Liver (tissue), 3 donors: ENCODE data around the gene ZFYVE19.

Experiments used
- CTCF ChIP-seq: fragments of 150-350 bp; IDR thresholded peaks from 2 replicates; pipeline ENCODE4 v1.5.1; 2017; ENCODE audit warnings: improper control_type of control experiment, low read depth, low read length; ENCODE audit not compliant: missing input control
- EGR1 ChIP-seq, 2 donors: IDR thresholded peaks; 2 replicates each; pipeline ENCODE4 v1.6.1; 2016 to 2018; ENCODE audit warnings: antibody characterized with exemption in 2 of 2, low read depth in 2 of 2
- FOXA1 ChIP-seq: IDR thresholded peaks from 2 replicates; pipeline ENCODE4 v1.6.1; 2016; ENCODE audit warnings: antibody characterized with exemption
- JUND ChIP-seq, 2 donors: IDR thresholded peaks; 2 replicates each; pipeline ENCODE4 v1.6.1; 2016; ENCODE audit warnings: antibody characterized with exemption in 2 of 2
- MAX ChIP-seq: IDR thresholded peaks from 2 replicates; pipeline ENCODE4 v1.6.1; 2016; ENCODE audit warnings: antibody characterized with exemption
- REST ChIP-seq: IDR thresholded peaks from 2 replicates; pipeline ENCODE4 v1.6.1; 2016; ENCODE audit warnings: antibody characterized with exemption, mild to moderate bottlenecking
- SP1 ChIP-seq: IDR thresholded peaks from 2 replicates; pipeline ENCODE4 v1.6.1; 2018; ENCODE audit warnings: antibody characterized with exemption, mild to moderate bottlenecking
- YY1 ChIP-seq: IDR thresholded peaks from 2 replicates; pipeline ENCODE4 v1.6.1; 2016; ENCODE audit warnings: antibody characterized with exemption, mild to moderate bottlenecking
- ZBTB33 ChIP-seq: IDR thresholded peaks from 2 replicates; pipeline ENCODE4 v1.6.1; 2016; ENCODE audit warnings: antibody characterized with exemption
- donor health status: healthy.
- donor health status: healthy.

GRCh38 chr15:40793216-40793989, 13.5 kb upstream of the ZFYVE19 start:
- no peak for TF ChIP-seq CTCF
- peak; percentile 83 for TF ChIP-seq ZBTB33
- peak; percentile 84 for TF ChIP-seq REST
- peak; percentile 81 for TF ChIP-seq MAX
- TF ChIP-seq FOXA1: peak; percentile 63
- peak; percentile 98 for TF ChIP-seq SP1
- TF ChIP-seq YY1: peak; percentile 86
- TF ChIP-seq JUND (IDR thresholded peaks at IDR 0.05): peak; percentile 77 to 97
- TF ChIP-seq EGR1 (IDR thresholded peaks at IDR 0.05; ENCODE audit: low read depth in 2 of 2): no peak
